MM.1S (cell line): Measurements from ENCODE around the gene RHBDL1.
A peak's percentile ranks its signal among the peaks of the same experiment; 100 is the strongest.

Experiments used
- EZH2phosphoT487 ChIP-seq: fragments of 300-600 bp; sonication (generic); IDR thresholded peaks from 2 replicates; pipeline ENCODE4 v1.6.1; 2018; ENCODE audit warnings: antibody characterized with exemption, low read length
- TF ChIP-seq, protein P1 (sequence below): fragments of 300-600 bp; sonication (generic); IDR thresholded peaks from 2 replicates; pipeline ENCODE4 v1.5.1; 2016; ENCODE audit warnings: antibody characterized with exemption, low read length, mixed read lengths

DNA sequence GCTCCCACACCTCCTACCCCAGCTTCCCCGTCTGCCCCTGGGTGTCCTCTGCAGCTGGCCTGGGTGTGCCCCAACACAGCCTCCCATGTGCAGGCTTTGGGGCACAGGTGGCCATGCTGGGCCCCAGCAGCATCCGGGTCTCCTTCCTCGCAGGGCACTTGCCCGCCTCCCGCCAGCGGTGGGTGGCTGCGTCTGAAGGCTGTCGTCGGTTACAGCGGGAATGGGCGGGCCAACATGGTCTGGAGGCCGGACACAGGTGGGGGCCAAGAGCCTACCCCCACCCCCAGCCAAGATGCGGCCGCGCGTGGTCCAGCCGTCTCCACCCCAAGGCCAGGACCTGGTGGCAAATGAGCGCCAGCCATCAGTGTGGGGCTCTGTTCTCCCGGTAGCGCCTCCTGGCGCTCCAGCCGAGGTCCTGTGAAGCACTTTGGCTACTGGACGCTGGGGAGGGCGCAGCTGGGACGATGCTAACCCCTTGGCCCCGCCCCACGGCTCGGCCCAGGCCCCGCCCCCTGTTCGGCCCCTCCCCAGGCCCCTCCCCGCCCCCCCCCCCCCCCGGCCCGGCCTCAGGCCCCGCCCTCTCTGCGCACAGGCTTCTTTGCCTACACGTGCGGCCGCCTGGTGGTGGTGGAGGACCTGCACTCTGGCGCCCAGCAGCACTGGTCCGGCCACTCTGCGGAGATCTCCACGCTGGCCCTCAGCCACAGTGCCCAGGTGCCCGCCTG is 14.8 kb upstream of the RHBDL1 start:
- TF ChIP-seq, protein P1, sequence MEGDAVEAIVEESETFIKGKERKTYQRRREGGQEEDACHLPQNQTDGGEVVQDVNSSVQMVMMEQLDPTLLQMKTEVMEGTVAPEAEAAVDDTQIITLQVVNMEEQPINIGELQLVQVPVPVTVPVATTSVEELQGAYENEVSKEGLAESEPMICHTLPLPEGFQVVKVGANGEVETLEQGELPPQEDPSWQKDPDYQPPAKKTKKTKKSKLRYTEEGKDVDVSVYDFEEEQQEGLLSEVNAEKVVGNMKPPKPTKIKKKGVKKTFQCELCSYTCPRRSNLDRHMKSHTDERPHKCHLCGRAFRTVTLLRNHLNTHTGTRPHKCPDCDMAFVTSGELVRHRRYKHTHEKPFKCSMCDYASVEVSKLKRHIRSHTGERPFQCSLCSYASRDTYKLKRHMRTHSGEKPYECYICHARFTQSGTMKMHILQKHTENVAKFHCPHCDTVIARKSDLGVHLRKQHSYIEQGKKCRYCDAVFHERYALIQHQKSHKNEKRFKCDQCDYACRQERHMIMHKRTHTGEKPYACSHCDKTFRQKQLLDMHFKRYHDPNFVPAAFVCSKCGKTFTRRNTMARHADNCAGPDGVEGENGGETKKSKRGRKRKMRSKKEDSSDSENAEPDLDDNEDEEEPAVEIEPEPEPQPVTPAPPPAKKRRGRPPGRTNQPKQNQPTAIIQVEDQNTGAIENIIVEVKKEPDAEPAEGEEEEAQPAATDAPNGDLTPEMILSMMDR = peak; percentile 38
- no peak for TF ChIP-seq EZH2phosphoT487
